CD4-positive, alpha-beta T cell treated with Interleukin-17A for 1 hour (primary cell): ENCODE results near the gene CFAP90.

Source experiments
- DNase-seq: peaks from one replicate; pipeline ENCODE4 v3.0.0-alpha.2; 2020

The CFAP90 gene

GRCh38 chr5:7816535-7816901 lies 34.4 kb downstream of the CFAP90 start:
- no peak for DNase-seq

- DNase-seq = peak; percentile 57
Measured at GRCh38 chr5:7815892-7816534, 34.9 kb downstream of the CFAP90 start.

GRCh38 chr5:7814816-7815215 lies 36.1 kb downstream of the CFAP90 start:
- DNase-seq = no peak

GRCh38 chr5:7813576-7813975 lies 37.4 kb downstream of the CFAP90 start:
- no peak for DNase-seq

GRCh38 chr5:7813007-7813406 lies 37.9 kb downstream of the CFAP90 start:
- no peak for DNase-seq

GRCh38 chr5:7811715-7812114 lies 39.2 kb downstream of the CFAP90 start:
- DNase-seq = no peak

- no peak for DNase-seq
Measured at GRCh38 chr5:7808998-7809397, 41.9 kb downstream of the CFAP90 start.

GRCh38 chr5:7805379-7805778 lies 45.6 kb downstream of the CFAP90 start:
- no peak for DNase-seq

GRCh38 chr5:7803937-7804336 lies 47.0 kb downstream of the CFAP90 start:
- DNase-seq = no peak

- no peak for DNase-seq
Measured at GRCh38 chr5:7802855-7803254, 48.1 kb downstream of the CFAP90 start.

- DNase-seq = no peak
Measured at GRCh38 chr5:7801891-7802614, 48.9 kb downstream of the CFAP90 start.

- no peak for DNase-seq
Measured at GRCh38 chr5:7795306-7795705, 55.6 kb downstream of the CFAP90 start.

- no peak for DNase-seq
Measured at GRCh38 chr5:7794823-7795222, 56.1 kb downstream of the CFAP90 start.

- DNase-seq = no peak
Measured at GRCh38 chr5:7794311-7794710, 56.6 kb downstream of the CFAP90 start.

GRCh38 chr5:7793895-7794294 lies 57.0 kb downstream of the CFAP90 start:
- no peak for DNase-seq

GRCh38 chr5:7789567-7789966 lies 61.4 kb downstream of the CFAP90 start:
- no peak for DNase-seq

GRCh38 chr5:7787770-7788169 lies 63.2 kb downstream of the CFAP90 start:
- DNase-seq = no peak

GRCh38 chr5:7784683-7785380 lies 66.1 kb downstream of the CFAP90 start:
- no peak for DNase-seq

GRCh38 chr5:7781899-7782298 lies 69.0 kb downstream of the CFAP90 start:
- no peak for DNase-seq
